ENCODE measurements around the gene FYCO1.

Gene FYCO1

DNA sequence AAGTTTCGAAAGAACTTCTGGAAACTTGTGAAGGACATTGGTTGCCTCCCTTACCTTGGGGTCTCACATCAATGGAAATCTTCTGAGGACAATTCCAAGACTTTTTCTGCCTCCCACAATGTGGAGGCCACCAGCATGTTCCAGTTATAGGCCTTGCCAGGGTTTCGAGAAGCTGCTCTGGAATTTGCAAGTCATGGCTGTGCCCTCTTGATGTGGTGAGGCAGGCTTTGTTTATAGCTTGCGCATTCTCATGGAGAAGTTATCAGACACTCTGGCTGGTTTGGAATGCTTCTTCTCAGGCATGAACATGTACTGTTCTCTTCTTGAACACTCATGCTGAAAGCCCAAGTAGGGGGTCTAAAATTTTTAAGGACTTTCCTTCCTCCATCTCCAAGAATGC, 48.3 kb downstream of the FYCO1 start:
- no peaks in the 10 kb centered on the region for H3K27me3 ChIP-seq (ENCODE audit: control insufficient read depth, insufficient read depth, low read length, poor library complexity, severe bottlenecking)
- H3K4me3 ChIP-seq (ENCODE audit: insufficient read depth, low read depth, low read length): no peak overlapping the region
- peaks cover 14% of the 10 kb centered on the region for H3K36me3 ChIP-seq (ENCODE audit: control insufficient read depth, insufficient read depth, low read length)
- 94 to 95% methylated on average over 3 of the region's 3 CpGs for WGBS, 2 experiments
- no peaks in the 10 kb centered on the region for H3K9me3 ChIP-seq (ENCODE audit: control insufficient read depth, low read length)
- H3K4me1 ChIP-seq (ENCODE audit: control insufficient read depth, insufficient read depth, low read length): no peaks in the 10 kb centered on the region
- H3K27ac ChIP-seq (ENCODE audit: insufficient read depth, low read depth, low read length, poor library complexity, severe bottlenecking): no peak overlapping the region

DNA sequence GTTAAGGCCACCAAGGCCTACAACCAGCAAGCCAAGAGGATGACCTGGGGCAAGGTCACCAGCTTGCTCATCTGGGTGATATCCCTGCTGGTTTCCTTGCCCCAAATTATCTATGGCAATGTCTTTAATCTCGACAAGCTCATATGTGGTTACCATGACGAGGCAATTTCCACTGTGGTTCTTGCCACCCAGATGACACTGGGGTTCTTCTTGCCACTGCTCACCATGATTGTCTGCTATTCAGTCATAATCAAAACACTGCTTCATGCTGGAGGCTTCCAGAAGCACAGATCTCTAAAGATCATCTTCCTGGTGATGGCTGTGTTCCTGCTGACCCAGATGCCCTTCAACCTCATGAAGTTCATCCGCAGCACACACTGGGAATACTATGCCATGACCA, 48.7 kb downstream of the FYCO1 start:
- Histone ChIP-seq H3K4me1 (ENCODE audit: control insufficient read depth, insufficient read depth, low read length) (no peaks in the 10 kb centered on the region), H3K4me3 (ENCODE audit: insufficient read depth, low read depth, low read length) (no peak overlapping the region), H3K36me3 (ENCODE audit: control insufficient read depth, insufficient read depth, low read length) (peaks cover 12% of the 10 kb centered on the region), H3K27me3 (ENCODE audit: control insufficient read depth, insufficient read depth, low read length, poor library complexity, severe bottlenecking) (no peaks in the 10 kb centered on the region), H3K9me3 (ENCODE audit: control insufficient read depth, low read length) (no peaks in the 10 kb centered on the region), H3K27ac (ENCODE audit: insufficient read depth, low read depth, low read length, poor library complexity, severe bottlenecking) (no peak overlapping the region)
- WGBS, 2 experiments: 91% methylated on average over 3 of the region's 3 CpGs

DNA sequence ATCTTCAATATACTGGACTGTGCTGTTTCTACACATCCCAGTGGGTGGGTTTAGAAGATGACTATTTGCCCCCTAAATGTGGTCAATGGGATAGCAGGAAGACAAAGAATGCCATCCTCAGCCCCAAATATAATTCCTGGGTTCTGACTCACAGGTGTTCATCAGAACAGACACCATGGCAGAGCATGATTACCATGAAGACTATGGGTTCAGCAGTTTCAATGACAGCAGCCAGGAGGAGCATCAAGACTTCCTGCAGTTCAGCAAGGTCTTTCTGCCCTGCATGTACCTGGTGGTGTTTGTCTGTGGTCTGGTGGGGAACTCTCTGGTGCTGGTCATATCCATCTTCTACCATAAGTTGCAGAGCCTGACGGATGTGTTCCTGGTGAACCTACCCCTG, 49.3 kb downstream of the FYCO1 start:
- H3K4me3 ChIP-seq (ENCODE audit: insufficient read depth, low read depth, low read length): no peak overlapping the region
- H3K4me1 ChIP-seq (ENCODE audit: control insufficient read depth, insufficient read depth, low read length): no peaks in the 10 kb centered on the region
- no peaks in the 10 kb centered on the region for H3K27me3 ChIP-seq (ENCODE audit: control insufficient read depth, insufficient read depth, low read length, poor library complexity, severe bottlenecking)
- 95 to 96% methylated on average over 1 of the region's 1 CpG for WGBS, 2 experiments
- no peaks in the 10 kb centered on the region for H3K9me3 ChIP-seq (ENCODE audit: control insufficient read depth, low read length)
- H3K36me3 ChIP-seq (ENCODE audit: control insufficient read depth, insufficient read depth, low read length): peaks cover 9% of the 10 kb centered on the region
- H3K27ac ChIP-seq (ENCODE audit: insufficient read depth, low read depth, low read length, poor library complexity, severe bottlenecking): no peak overlapping the region

DNA sequence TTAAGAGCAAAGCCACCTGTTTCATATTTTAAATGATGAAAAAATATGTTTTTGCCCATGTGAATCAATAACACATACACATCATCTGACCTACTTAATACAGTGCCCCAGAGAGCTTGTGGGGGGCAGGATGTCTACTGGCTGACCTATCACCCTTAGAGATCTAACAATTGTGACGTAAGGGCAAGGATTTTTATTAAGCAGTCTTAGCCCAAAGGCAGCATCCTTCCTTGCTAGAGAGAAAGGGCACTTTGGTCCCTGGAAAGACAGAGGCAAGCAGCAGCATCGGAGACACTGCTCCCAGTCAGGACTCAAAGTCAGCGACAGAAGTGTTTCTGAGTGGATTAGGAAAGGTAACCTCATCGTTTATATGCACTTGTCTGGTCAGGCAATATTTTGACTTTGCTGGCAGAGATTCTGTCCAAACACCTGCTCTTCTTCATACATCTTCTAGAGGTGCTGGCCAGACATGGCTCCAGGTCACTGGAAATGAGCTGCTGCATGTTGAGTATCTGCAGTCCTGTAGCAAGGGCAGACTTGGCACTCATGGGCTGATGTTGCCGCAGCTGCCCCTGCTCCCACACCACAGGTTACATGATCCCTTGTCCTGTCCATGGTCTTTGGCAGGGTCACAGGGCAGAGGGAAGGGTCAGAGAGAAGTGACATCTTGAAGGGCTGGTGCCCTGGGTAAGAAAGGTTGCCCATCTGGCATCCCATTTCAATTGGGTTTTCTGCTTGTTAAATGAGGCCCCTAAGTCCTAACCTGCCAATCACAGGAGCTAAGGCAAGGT, 50.6 kb downstream of the FYCO1 start:
- H3K27me3 ChIP-seq (ENCODE audit: control insufficient read depth, insufficient read depth, low read length, poor library complexity, severe bottlenecking): no peaks in the 10 kb centered on the region
- H3K9me3 ChIP-seq (ENCODE audit: control insufficient read depth, low read length): no peaks in the 10 kb centered on the region
- H3K4me1 ChIP-seq (ENCODE audit: control insufficient read depth, insufficient read depth, low read length): no peaks in the 10 kb centered on the region
- H3K36me3 ChIP-seq (ENCODE audit: control insufficient read depth, insufficient read depth, low read length): peaks cover 9% of the 10 kb centered on the region
- WGBS, 2 experiments: 94% methylated on average over 5 of the region's 5 CpGs
- no peak overlapping the region for H3K4me3 ChIP-seq (ENCODE audit: insufficient read depth, low read depth, low read length)
- no peak overlapping the region for H3K27ac ChIP-seq (ENCODE audit: insufficient read depth, low read depth, low read length, poor library complexity, severe bottlenecking)

DNA sequence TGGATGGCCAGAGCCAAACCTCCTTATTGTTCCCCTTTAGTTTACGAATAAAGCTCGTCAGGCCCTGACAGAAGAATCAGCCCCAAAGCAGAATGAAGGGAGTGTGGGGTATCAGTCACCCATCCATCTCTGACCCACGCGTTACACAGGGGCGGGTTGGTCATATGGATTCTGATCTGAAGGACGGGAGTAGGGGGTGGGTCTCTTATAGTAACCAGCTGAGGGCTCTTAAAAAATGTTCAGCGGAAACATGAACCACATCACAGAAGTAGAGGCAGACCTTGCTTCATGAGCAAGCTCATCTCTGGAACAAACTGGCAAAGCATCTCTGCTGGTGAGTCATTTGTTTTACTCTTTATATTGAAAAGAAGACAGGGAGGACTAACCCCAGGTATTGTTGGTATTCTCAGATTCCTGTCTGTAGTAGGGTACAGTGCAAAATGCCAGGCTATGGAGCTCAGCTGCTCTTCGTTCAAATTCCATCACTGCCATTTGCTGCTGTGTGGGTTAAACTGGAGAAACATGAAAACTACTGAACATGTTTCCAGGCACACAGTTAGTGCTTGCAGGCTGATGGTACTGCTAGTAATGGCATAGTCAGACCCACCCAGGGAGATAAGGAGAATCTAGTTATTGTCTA, 52.3 kb downstream of the FYCO1 start, which contains the start of gene CXCR6:
TSS of gene CXCR6 (plus strand) at position 258 of the 640 bp plus-strand sequence. CDS start 3,018 bp downstream, outside the sequence.
- WGBS, 2 experiments: 97 to 98% methylated on average over 8 of the region's 8 CpGs
- Histone ChIP-seq H3K27me3 (ENCODE audit: control insufficient read depth, insufficient read depth, low read length, poor library complexity, severe bottlenecking) (no peaks in the 10 kb centered on the region), H3K4me1 (ENCODE audit: control insufficient read depth, insufficient read depth, low read length) (no peaks in the 10 kb centered on the region), H3K36me3 (ENCODE audit: control insufficient read depth, insufficient read depth, low read length) (no peaks in the 10 kb centered on the region), H3K9me3 (ENCODE audit: control insufficient read depth, low read length) (no peaks in the 10 kb centered on the region), H3K4me3 (ENCODE audit: insufficient read depth, low read depth, low read length) (no peak within 1 kb of the TSS), H3K27ac (ENCODE audit: insufficient read depth, low read depth, low read length, poor library complexity, severe bottlenecking) (no peak within 1 kb of the TSS)

DNA sequence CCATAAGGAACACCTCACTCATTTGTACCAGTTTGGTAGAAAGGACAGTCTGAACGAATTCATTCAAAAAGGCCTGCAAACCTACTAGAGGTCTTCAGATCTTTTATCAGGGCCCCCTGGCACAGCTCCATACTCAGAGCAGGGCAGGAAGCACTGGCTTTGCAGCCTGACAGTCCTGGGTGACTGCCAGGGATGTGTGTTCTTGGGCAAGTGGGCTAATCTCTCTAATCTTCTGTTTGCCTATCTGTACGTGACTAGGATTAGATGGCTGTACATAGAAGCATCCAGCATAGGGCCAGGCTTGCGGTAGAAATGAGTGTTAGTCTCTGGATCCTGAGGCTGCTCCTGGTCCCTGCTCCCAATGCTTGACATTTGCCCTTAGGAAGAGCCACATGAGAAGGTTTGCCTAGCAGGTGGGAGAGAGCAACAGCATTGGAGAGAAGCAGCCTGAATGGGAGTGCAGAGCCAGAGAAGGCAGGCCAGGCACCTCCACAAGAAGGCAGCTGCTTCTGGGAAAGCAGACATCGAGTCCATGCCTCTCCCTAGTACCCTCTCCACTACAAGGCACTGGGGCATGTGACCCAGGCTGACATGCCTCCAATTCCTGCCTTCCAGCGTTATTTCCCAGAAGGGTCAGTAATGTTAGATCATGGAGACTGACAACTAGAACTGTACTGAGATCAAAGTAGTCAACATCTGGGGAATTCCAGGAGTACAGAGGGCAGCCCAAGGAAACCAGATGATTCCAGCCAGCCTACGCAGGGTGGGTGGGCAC, 53.4 kb downstream of the FYCO1 start:
- WGBS, 2 experiments: 87 to 93% methylated on average over 6 of the region's 6 CpGs
- no peak overlapping the region for H3K4me3 ChIP-seq (ENCODE audit: insufficient read depth, low read depth, low read length)
- H3K27me3 ChIP-seq (ENCODE audit: control insufficient read depth, insufficient read depth, low read length, poor library complexity, severe bottlenecking): no peaks in the 10 kb centered on the region
- H3K27ac ChIP-seq (ENCODE audit: insufficient read depth, low read depth, low read length, poor library complexity, severe bottlenecking): no peak overlapping the region
- H3K4me1 ChIP-seq (ENCODE audit: control insufficient read depth, insufficient read depth, low read length): no peaks in the 10 kb centered on the region
- no peaks in the 10 kb centered on the region for H3K9me3 ChIP-seq (ENCODE audit: control insufficient read depth, low read length)
- H3K36me3 ChIP-seq (ENCODE audit: control insufficient read depth, insufficient read depth, low read length): peaks cover 2% of the 10 kb centered on the region

DNA sequence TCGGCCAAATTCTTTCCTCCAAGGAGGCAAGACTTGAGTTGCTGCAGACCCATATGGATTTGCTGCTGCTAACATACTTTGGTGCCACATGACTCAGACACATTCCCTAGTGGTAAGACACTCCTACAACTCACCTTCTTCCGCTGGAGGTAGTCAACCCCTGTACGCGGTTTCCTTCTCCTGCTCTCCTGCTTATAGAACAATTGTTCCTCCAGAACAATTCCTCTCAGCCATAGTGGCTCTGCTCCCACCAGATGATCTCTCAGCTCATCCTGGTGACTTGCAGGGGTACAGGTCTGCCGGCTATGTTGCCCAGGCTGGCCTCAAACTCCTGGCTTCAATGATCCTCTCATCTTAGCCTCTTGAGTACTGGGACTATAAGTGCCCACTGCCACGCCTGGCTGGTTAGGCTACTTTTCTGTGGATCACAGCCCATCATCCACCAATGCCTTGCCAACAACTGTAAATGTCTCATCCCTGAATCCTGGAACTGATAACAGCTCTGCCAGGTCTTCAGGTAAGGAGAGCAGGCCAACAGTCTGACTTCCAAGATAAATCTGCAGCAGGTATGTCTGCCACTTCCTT, 54.8 kb downstream of the FYCO1 start:
- Histone ChIP-seq H3K36me3 (ENCODE audit: control insufficient read depth, insufficient read depth, low read length) (peaks cover 9% of the 10 kb centered on the region), H3K27ac (ENCODE audit: insufficient read depth, low read depth, low read length, poor library complexity, severe bottlenecking) (no peak overlapping the region), H3K4me1 (ENCODE audit: control insufficient read depth, insufficient read depth, low read length) (no peaks in the 10 kb centered on the region), H3K9me3 (ENCODE audit: control insufficient read depth, low read length) (no peaks in the 10 kb centered on the region), H3K4me3 (ENCODE audit: insufficient read depth, low read depth, low read length) (no peak overlapping the region), H3K27me3 (ENCODE audit: control insufficient read depth, insufficient read depth, low read length, poor library complexity, severe bottlenecking) (no peaks in the 10 kb centered on the region)
- 85% methylated on average over 6 of the region's 6 CpGs for WGBS, 2 experiments

DNA sequence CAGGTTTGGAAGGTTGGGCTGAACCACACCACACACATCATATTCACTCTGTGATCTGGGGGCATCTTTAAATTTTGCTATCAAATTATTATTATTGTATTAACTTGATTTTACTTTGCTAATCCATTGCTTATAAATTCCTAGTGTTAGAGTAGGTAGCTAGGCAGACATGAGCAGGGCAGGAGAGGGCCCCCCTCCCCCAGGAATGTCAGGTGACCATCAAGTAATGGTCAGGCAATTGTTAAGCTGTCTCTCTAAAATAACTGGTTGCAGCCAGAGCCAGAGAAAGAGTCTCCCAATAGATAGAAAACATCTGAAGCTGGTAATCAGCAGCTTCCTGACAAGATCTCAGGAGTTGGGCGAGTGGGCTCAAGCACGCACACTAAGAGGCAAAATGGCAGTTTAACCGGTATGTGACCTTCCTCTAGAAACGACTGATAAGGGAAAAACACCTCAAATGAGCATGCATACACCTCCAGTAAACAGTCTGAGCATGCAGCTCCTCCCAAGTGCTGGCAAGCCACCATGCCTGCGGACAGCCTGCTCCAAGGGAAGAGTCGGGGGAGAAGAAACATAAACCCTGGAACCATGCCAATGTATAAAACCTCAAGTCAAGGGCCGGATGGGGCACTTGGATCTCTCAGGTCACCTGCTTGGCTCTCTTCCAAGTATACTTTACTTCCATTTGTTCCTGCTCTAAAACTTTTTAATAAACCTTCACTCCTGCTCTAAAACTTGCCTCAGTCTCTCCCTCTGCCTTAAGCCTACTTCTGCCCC, 55.4 kb downstream of the FYCO1 start:
- no peaks in the 10 kb centered on the region for H3K4me1 ChIP-seq (ENCODE audit: control insufficient read depth, insufficient read depth, low read length)
- no peaks in the 10 kb centered on the region for H3K27me3 ChIP-seq (ENCODE audit: control insufficient read depth, insufficient read depth, low read length, poor library complexity, severe bottlenecking)
- H3K36me3 ChIP-seq (ENCODE audit: control insufficient read depth, insufficient read depth, low read length): peaks cover 9% of the 10 kb centered on the region
- no peak overlapping the region for H3K27ac ChIP-seq (ENCODE audit: insufficient read depth, low read depth, low read length, poor library complexity, severe bottlenecking)
- H3K9me3 ChIP-seq (ENCODE audit: control insufficient read depth, low read length): no peaks in the 10 kb centered on the region
- 92 to 95% methylated on average over 7 of the region's 7 CpGs for WGBS, 2 experiments
- H3K4me3 ChIP-seq (ENCODE audit: insufficient read depth, low read depth, low read length): no peak overlapping the region

DNA sequence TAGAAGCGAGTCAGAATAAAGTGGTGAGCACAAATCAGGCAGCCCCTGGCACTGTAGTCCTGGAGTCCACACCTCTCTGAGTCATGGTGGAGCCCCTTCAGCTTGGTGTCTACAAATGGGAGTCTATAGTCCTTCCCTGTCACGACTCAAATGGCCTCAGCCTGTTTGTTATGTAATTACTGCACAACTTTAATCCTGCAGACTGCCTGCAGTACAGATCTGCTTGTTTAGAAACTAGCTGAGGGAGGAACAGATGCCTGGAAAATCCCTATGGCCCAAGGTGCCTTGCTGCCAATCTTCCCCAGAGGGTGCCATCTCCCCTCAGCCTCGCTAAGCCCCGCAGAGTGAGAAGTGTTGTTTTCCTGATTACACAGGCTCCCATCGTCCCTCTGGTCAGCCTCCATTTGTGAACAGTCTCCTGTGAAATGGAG, 56.3 kb downstream of the FYCO1 start:
- Histone ChIP-seq H3K27ac (ENCODE audit: insufficient read depth, low read depth, low read length, poor library complexity, severe bottlenecking) (no peak overlapping the region), H3K36me3 (ENCODE audit: control insufficient read depth, insufficient read depth, low read length) (peaks cover 9% of the 10 kb centered on the region), H3K4me3 (ENCODE audit: insufficient read depth, low read depth, low read length) (no peak overlapping the region), H3K9me3 (ENCODE audit: control insufficient read depth, low read length) (no peaks in the 10 kb centered on the region), H3K4me1 (ENCODE audit: control insufficient read depth, insufficient read depth, low read length) (no peaks in the 10 kb centered on the region), H3K27me3 (ENCODE audit: control insufficient read depth, insufficient read depth, low read length, poor library complexity, severe bottlenecking) (no peaks in the 10 kb centered on the region)
- 70 to 72% methylated on average over 5 of the region's 5 CpGs for WGBS, 2 experiments

Measured in ectodermal cell (in vitro differentiated cells).